ENCODE measurements around the gene AQP4.

- TF ChIP-seq POLR2A (IDR thresholded peaks at IDR 0.05): no peak
- TF ChIP-seq, protein P1, sequence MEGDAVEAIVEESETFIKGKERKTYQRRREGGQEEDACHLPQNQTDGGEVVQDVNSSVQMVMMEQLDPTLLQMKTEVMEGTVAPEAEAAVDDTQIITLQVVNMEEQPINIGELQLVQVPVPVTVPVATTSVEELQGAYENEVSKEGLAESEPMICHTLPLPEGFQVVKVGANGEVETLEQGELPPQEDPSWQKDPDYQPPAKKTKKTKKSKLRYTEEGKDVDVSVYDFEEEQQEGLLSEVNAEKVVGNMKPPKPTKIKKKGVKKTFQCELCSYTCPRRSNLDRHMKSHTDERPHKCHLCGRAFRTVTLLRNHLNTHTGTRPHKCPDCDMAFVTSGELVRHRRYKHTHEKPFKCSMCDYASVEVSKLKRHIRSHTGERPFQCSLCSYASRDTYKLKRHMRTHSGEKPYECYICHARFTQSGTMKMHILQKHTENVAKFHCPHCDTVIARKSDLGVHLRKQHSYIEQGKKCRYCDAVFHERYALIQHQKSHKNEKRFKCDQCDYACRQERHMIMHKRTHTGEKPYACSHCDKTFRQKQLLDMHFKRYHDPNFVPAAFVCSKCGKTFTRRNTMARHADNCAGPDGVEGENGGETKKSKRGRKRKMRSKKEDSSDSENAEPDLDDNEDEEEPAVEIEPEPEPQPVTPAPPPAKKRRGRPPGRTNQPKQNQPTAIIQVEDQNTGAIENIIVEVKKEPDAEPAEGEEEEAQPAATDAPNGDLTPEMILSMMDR (IDR thresholded peaks at IDR 0.05): no peak
- no peak for TF ChIP-seq POLR2AphosphoS5 (IDR thresholded peaks at IDR 0.05; ENCODE audit: insufficient read depth in 1 of 2, low read depth in 1 of 2)
These were observed 28.9 kb upstream of the AQP4 start for GRCh38 chr18:26894426-26894825.
